Transverse colon (tissue), 4 donors: Measurements from ENCODE around the gene TUFM. TPM values are rescaled to one million over a fixed set of nuclear protein-coding genes. Genes with fewer than 3 reads are reported as not detected.

ENCODE experiments used
- DNase-seq: peaks from one replicate; pipeline ENCODE4 v3.0.0-alpha.2; 2019
- H3K27ac ChIP-seq, 4 donors: fragments of 200-600 bp; sonication (generic); 2 replicates each; pipeline ENCODE4 v1.5.1; 2016 to 2018; ENCODE audit warnings: inconsistent platforms in 4 of 4
- H3K27me3 ChIP-seq: fragments of 200-600 bp; sonication (generic); 2 replicates; pipeline ENCODE4 v1.5.1; 2017; ENCODE audit warnings: inconsistent platforms
- H3K36me3 ChIP-seq, 4 donors: fragments of 200-600 bp; sonication (generic); 2 replicates each; pipeline ENCODE4 v1.5.1; 2017 to 2019; ENCODE audit warnings: inconsistent platforms in 4 of 4
- H3K4me1 ChIP-seq, 4 donors: fragments of 200-600 bp; sonication (generic); 2 replicates each; pipeline ENCODE4 v1.5.1; 2017 to 2020; ENCODE audit warnings: inconsistent platforms in 4 of 4
- H3K4me3 ChIP-seq, 4 donors: fragments of 200-600 bp; sonication (generic); 1 replicate in 1 of 4; 2 replicates in 3 of 4; pipeline versions ENCODE4 v1.5.1 to v1.6.1; 2017 to 2019; ENCODE audit warnings: inconsistent platforms in 4 of 4
- H3K9me3 ChIP-seq, 2 donors: fragments of 200-600 bp; sonication (generic); 2 replicates each; pipeline ENCODE4 v1.5.1; 2017 to 2019; ENCODE audit warnings: inconsistent platforms in 2 of 2
- EP300 ChIP-seq: sonication (generic); formaldehyde crosslinking; IDR thresholded peaks from one replicate; pipeline ENCODE4 v1.6.1; 2017; ENCODE audit warnings: antibody characterized with exemption, low read depth
- POLR2A ChIP-seq: fragments of 450-650 bp; IDR thresholded peaks from one replicate; pipeline ENCODE4 v1.6.1; 2016; ENCODE audit warnings: antibody characterized with exemption, mild to moderate bottlenecking, moderate library complexity
- POLR2AphosphoS5 ChIP-seq, 3 donors: sonication (generic); formaldehyde crosslinking; IDR thresholded peaks; one replicate each; pipeline ENCODE4 v1.6.1; 2016; ENCODE audit warnings: antibody characterized with exemption in 3 of 3
- WGBS, 2 donors: methylation state at CpG; one replicate each; pipeline ENCODE4 v1.1.5; 2018; ENCODE audit warnings: low coverage in 1 of 2; 5-methylcytosine and 5-hydroxymethylcytosine counted together
- in situ Hi-C, 4 donors: fragments of 200-750 bp; cut with MboI; loops; one replicate each; pipeline versions ENCODE4 v1.15.0 to v1.15.1; 2017; ENCODE audit warnings: low sequenced_read_pairs in 3 of 4, low pct_ligation_motif_present in 1 of 4, low pct_unique_long_range_greater_than_20kb in 1 of 4
- intact Hi-C: fragments of 100-400 bp; cut with DNase I; formaldehyde crosslinking; loops from one replicate; pipeline ENCODE4 v1.15.1; 2023; ENCODE audit warnings: low total_unique reads
- total RNA-seq, 4 donors: library from RNA; depleted of rRNA; stranded (reverse); fragments of >200 nt; gene quantifications; one replicate each; pipeline ENCODE4 v1.1.0, GENCODE V29; 2016
- TF ChIP-seq, protein P1 (sequence below), 5 experiments: fragments of 200-600 bp in 3 of 5; fragments of 450-650 bp in 2 of 5; sonication (generic) in 3 of 5; IDR thresholded peaks; 1 replicate in 2 of 5; 2 replicates in 3 of 5; pipeline ENCODE4 v1.5.1; 2016 to 2017; ENCODE audit warnings: antibody characterized with exemption in 5 of 5, inconsistent platforms in 3 of 5, mild to moderate bottlenecking in 2 of 5, moderate library complexity in 1 of 5

TUFM gene
- total RNA-seq, 4 donors from 2014 or later: 126 to 190 (median 143) TPM

GRCh38 chr16:28865722-28866453 is 19.7 kb upstream of the TUFM start:
- Histone ChIP-seq H3K4me1 (peaks cover 13 to 27% (median 24%) of the 10 kb centered on the region in 4 donors), H3K27me3 (no peaks in the 10 kb centered on the region), H3K27ac (no peak overlapping the region)

GRCh38 chr16:28865001-28865688 is 19.0 kb upstream of the TUFM start:
- WGBS, 2 donors: 13 to 78% methylated on average over 1 to 12 of the region's 12 CpGs
- no peaks in the 10 kb centered on the region for H3K27me3 ChIP-seq
- intact Hi-C loops (no loop called here), in situ Hi-C loops (loop anchor here in 1 of 4 donors (10.0 kb wide), 1 partner anchor 80 kb away; no protein-coding TSS in a partner anchor)
- DNase-seq: no peak
- H3K36me3 ChIP-seq: peaks cover 0 to 34% (median 15%) of the 10 kb centered on the region in 4 donors
- peak overlapping the region; percentile 92 to 99 (median 95) for H3K27ac ChIP-seq
- TF ChIP-seq, protein P1, sequence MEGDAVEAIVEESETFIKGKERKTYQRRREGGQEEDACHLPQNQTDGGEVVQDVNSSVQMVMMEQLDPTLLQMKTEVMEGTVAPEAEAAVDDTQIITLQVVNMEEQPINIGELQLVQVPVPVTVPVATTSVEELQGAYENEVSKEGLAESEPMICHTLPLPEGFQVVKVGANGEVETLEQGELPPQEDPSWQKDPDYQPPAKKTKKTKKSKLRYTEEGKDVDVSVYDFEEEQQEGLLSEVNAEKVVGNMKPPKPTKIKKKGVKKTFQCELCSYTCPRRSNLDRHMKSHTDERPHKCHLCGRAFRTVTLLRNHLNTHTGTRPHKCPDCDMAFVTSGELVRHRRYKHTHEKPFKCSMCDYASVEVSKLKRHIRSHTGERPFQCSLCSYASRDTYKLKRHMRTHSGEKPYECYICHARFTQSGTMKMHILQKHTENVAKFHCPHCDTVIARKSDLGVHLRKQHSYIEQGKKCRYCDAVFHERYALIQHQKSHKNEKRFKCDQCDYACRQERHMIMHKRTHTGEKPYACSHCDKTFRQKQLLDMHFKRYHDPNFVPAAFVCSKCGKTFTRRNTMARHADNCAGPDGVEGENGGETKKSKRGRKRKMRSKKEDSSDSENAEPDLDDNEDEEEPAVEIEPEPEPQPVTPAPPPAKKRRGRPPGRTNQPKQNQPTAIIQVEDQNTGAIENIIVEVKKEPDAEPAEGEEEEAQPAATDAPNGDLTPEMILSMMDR (IDR thresholded peaks at IDR 0.05): no peak
- TF ChIP-seq POLR2AphosphoS5 (IDR thresholded peaks at IDR 0.05) (no peak), EP300 (no peak), POLR2A (no peak)
- H3K9me3 ChIP-seq: no peaks in the 10 kb centered on the region
- peak overlapping the region in 2 of 4 donors; percentile 80 to 85 for H3K4me3 ChIP-seq
- H3K4me1 ChIP-seq: peaks cover 13 to 27% (median 24%) of the 10 kb centered on the region in 4 donors

More at GRCh38 chr16:28865722-28866453, 19.7 kb upstream of the TUFM start:
- Histone ChIP-seq H3K9me3 (no peaks in the 10 kb centered on the region), H3K4me3 (no peak overlapping the region), H3K36me3 (peaks cover 0 to 40% (median 15%) of the 10 kb centered on the region in 4 donors)
- intact Hi-C loops: no loop called here
- WGBS, 2 donors: 28% methylated on average over 26 of the region's 32 CpGs; no CpG with 5 or more reads in 1 of the 2 donors
- in situ Hi-C loops: loop anchor here in 1 of 4 donors (10.0 kb wide), 1 partner anchor 79 kb away; no protein-coding TSS in a partner anchor
- TF ChIP-seq, protein P1 (IDR thresholded peaks at IDR 0.05): no peak
- TF ChIP-seq EP300 (no peak), POLR2A (no peak), POLR2AphosphoS5 (IDR thresholded peaks at IDR 0.05) (no peak)
- DNase-seq: no peak

DNA sequence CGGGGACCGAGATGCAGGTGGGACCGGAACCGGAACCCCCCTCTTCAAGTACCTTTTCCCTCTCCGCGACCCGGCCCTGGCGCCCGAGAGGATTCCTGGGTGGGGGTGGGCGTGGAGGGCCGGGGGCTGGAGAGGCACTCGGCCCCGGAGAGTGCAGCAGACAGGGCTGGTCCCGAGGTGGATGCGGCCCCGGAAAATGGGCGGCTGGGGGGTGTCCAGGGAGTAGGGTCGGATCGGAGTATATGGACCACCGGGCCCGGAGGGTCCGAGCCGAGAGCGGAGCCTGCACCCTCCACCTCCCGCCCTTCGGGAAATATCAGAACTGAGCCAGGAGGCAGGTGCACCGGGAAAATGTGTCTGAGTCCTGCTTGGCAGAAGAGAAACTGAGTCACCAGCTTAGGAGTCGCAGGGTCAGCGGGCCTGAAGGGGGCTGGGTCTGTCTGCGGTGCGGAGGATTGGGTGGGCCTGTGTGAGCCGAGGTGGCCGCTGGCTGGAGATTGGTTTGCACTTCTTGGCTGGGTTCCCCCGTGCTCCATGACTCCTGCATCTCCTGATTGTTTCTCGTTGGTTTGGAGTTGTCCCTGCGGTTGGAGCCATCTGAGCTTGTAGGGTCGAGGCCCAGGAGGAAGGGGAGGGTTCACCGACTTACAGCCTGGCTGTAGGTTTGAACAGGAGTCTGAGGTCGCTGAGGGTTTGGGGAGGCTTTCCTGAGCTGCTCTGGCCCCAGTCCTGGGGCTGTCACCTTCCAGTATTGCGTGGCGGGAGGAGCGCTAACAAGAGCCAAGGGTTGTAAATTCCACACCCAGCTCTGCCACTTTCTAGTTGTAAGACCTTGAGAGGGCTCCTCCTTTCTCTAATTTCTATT is 18.0 kb upstream of the TUFM start:
- Histone ChIP-seq H3K4me1 (peaks cover 13 to 27% (median 24%) of the 10 kb centered on the region in 4 donors), H3K4me3 (peak overlapping the region; percentile 62 to 96 (median 82)), H3K27me3 (no peaks in the 10 kb centered on the region), H3K9me3 (no peaks in the 10 kb centered on the region), H3K27ac (peak overlapping the region; percentile 92 to 99 (median 95)), H3K36me3 (peaks cover 0 to 24% (median 11%) of the 10 kb centered on the region in 4 donors)
- 4% methylated on average over 27 of the region's 42 CpGs; no CpG with 5 or more reads in 1 of the 2 donors for WGBS, 2 donors
- intact Hi-C loops (loop anchor here (5.0 kb wide), 1 partner anchor 312 kb away; the partner anchor contains the start of gene SGF29), in situ Hi-C loops (loop anchor here in 1 of 4 donors (10.0 kb wide), 1 partner anchor 81 kb away; no protein-coding TSS in a partner anchor)
- TF ChIP-seq, protein P1 (IDR thresholded peaks at IDR 0.05): no peak
- TF ChIP-seq POLR2AphosphoS5 (IDR thresholded peaks at IDR 0.05) (peak in 2 of 3 donors; percentile 42 to 52), POLR2A (peak; percentile 22)
- peak; percentile 65 for DNase-seq
